ENCODE results near the gene TCF21. TPM values are rescaled to one million over a fixed set of nuclear protein-coding genes. Genes with fewer than 3 reads are reported as not detected.
"Not testable (repeated sequence)": the region's sequence is repeated elsewhere in the genome, so short reads cannot be mapped to it uniquely, and the experiment has no call there.

The TCF21 gene
- polyA plus RNA-seq, 3 donors = 0.78 to 7.6 (median 4.3) TPM

GRCh38 chr6:133916650-133917151 is 27.8 kb downstream of the TCF21 start:
- WGBS, 3 donors = 9 to 14% (median 11%) methylated on average over 8 of the region's 8 CpGs
- H3K27ac ChIP-seq (ENCODE audit: low read depth, low read length) = no peak overlapping the region

GRCh38 chr6:133917781-133918180 is 28.9 kb downstream of the TCF21 start:
- 81 to 84% (median 82%) methylated on average over 4 of the region's 4 CpGs for WGBS, 3 donors
- H3K27ac ChIP-seq (ENCODE audit: low read depth, low read length) = no peak overlapping the region

GRCh38 chr6:133918208-133918930 is 29.5 kb downstream of the TCF21 start:
- 46 to 59% (median 49%) methylated on average over 2 of the region's 2 CpGs for WGBS, 3 donors
- H3K27ac ChIP-seq (ENCODE audit: low read depth, low read length) = no peak overlapping the region

GRCh38 chr6:133919362-133919761 is 30.4 kb downstream of the TCF21 start:
- H3K27ac ChIP-seq (ENCODE audit: low read depth, low read length) = no peak overlapping the region
- WGBS, 3 donors = 71 to 83% (median 81%) methylated on average over 5 of the region's 5 CpGs

GRCh38 chr6:133921249-133921859 is 32.4 kb downstream of the TCF21 start:
- no peak overlapping the region for H3K27ac ChIP-seq (ENCODE audit: low read depth, low read length)
- 16 to 28% (median 20%) methylated on average over 6 of the region's 6 CpGs for WGBS, 3 donors

- no peak overlapping the region for H3K27ac ChIP-seq (ENCODE audit: low read depth, low read length)
- 19 to 27% (median 24%) methylated on average over 6 of the region's 6 CpGs for WGBS, 3 donors
Measured at GRCh38 chr6:133923938-133924593, 35.2 kb downstream of the TCF21 start.

- WGBS, 3 donors = 72 to 77% (median 76%) methylated on average over 6 of the region's 6 CpGs
- H3K27ac ChIP-seq (ENCODE audit: low read depth, low read length) = not testable (repeated sequence)
Measured at GRCh38 chr6:133931221-133931620, 42.3 kb downstream of the TCF21 start.

GRCh38 chr6:133936352-133936751 is 47.4 kb downstream of the TCF21 start:
- H3K27ac ChIP-seq (ENCODE audit: low read depth, low read length) = not testable (repeated sequence)
- 87 to 91% (median 91%) methylated on average over 3 of the region's 3 CpGs for WGBS, 3 donors

GRCh38 chr6:133937909-133938308 is 49.0 kb downstream of the TCF21 start:
- H3K27ac ChIP-seq (ENCODE audit: low read depth, low read length) = no peak overlapping the region

- no peak overlapping the region for H3K27ac ChIP-seq (ENCODE audit: low read depth, low read length)
- WGBS, 3 donors = 89 to 100% (median 94%) methylated on average over 1 of the region's 1 CpG
Measured at GRCh38 chr6:133938533-133938932, 49.6 kb downstream of the TCF21 start.

- no peak overlapping the region for H3K27ac ChIP-seq (ENCODE audit: low read depth, low read length)
- 71 to 83% (median 74%) methylated on average over 8 of the region's 8 CpGs for WGBS, 3 donors
Measured at GRCh38 chr6:133939778-133940667, 51.1 kb downstream of the TCF21 start.

Other genes starting within 250 kb of the TCF21 start
- gene TBPL1, start 64.1 kb downstream of the TCF21 start, polyA plus RNA-seq = 10 to 100 TPM; 13.4 to 30.8 (median 18.5) TPM
- under 1 TPM; 0.22 to 0.89 (median 0.55) TPM for gene SLC2A12, start 163.5 kb downstream of the TCF21 start, polyA plus RNA-seq